CD14-positive monocyte (primary cell): ENCODE results near the gene SIM1. TPM values are rescaled to one million over a fixed set of nuclear protein-coding genes. Genes with fewer than 3 reads are reported as not detected.

Experiments
- DNase-seq, 3 donors: peaks; one replicate each; pipeline ENCODE4 v3.0.0-alpha.2; 2011 to 2022
- H2AFZ ChIP-seq: 2 replicates; pipeline ENCODE4 v1.6.0; 2012; ENCODE audit warnings: mild to moderate bottlenecking, low read depth, low read length, inconsistent platforms; ENCODE audit not compliant: insufficient read depth, poor library complexity, severe bottlenecking
- H3K27ac ChIP-seq, 2 donors: 1 replicate in 1 of 2; 2 replicates in 1 of 2; pipeline ENCODE4 v1.5.1; 2012 to 2013; ENCODE audit warnings: low read length in 2 of 2, control low read depth in 1 of 2, inconsistent platforms in 1 of 2, low read depth in 1 of 2, mild to moderate bottlenecking in 1 of 2
- H3K27me3 ChIP-seq, 2 donors: one replicate each; pipeline versions ENCODE4 v1.6.0 to v1.6.1; 2011 to 2013; ENCODE audit warnings: low read length in 2 of 2; ENCODE audit not compliant: control insufficient read depth in 2 of 2, insufficient read depth in 2 of 2
- H3K36me3 ChIP-seq, 2 donors: replicated peaks in 1 of 2; 1 replicate in 1 of 2; 2 replicates in 1 of 2; pipeline versions ENCODE4 v1.5.1 to v1.6.1; 2012 to 2013; ENCODE audit warnings: low read length in 2 of 2, control low read depth in 1 of 2, inconsistent platforms in 1 of 2, mild to moderate bottlenecking in 1 of 2; ENCODE audit not compliant: insufficient read depth in 2 of 2, control insufficient read depth in 1 of 2
- H3K4me1 ChIP-seq, 2 donors: 1 replicate in 1 of 2; 2 replicates in 1 of 2; pipeline versions ENCODE4 v1.5.1 to v1.6.1; 2012 to 2013; ENCODE audit warnings: low read length in 2 of 2, control low read depth in 1 of 2, inconsistent platforms in 1 of 2, mild to moderate bottlenecking in 1 of 2, moderate library complexity in 1 of 2; ENCODE audit not compliant: insufficient read depth in 2 of 2, control insufficient read depth in 1 of 2
- H3K4me2 ChIP-seq: replicated peaks from 2 replicates; pipeline ENCODE3; 2012; ENCODE audit warnings: low read length, moderate library complexity, mild to moderate bottlenecking; ENCODE audit not compliant: poor library complexity, severe bottlenecking; ENCODE audit errors: extremely low read depth
- H3K4me3 ChIP-seq, 3 experiments: fragments of 200-600 bp in 1 of 3; sonication (generic) in 1 of 3; replicated peaks in 1 of 3; 1 replicate in 2 of 3; 2 replicates in 1 of 3; pipeline ENCODE4 v1.5.1; 2011 to 2013; ENCODE audit warnings: low read length in 3 of 3, mild to moderate bottlenecking in 3 of 3, control low read depth in 2 of 3, low read depth in 2 of 3, inconsistent platforms in 1 of 3, moderate library complexity in 1 of 3
- H3K79me2 ChIP-seq: 2 replicates; pipeline ENCODE4 v1.6.0; 2012; ENCODE audit warnings: mild to moderate bottlenecking, control low read depth, inconsistent platforms, low read length, moderate library complexity; ENCODE audit not compliant: insufficient read depth
- H3K9ac ChIP-seq: 2 replicates; pipeline ENCODE4 v1.6.0; 2017; ENCODE audit warnings: low read length, mild to moderate bottlenecking; ENCODE audit not compliant: insufficient read depth, poor library complexity, severe bottlenecking
- H3K9me3 ChIP-seq, 2 donors: replicated peaks in 1 of 2; 1 replicate in 1 of 2; 2 replicates in 1 of 2; pipeline versions ENCODE4 v1.5.1 to v1.6.1; 2012 to 2013; ENCODE audit warnings: low read length in 2 of 2, control low read depth in 1 of 2; ENCODE audit not compliant: control insufficient read depth in 1 of 2, insufficient read depth in 1 of 2
- H4K20me1 ChIP-seq: 2 replicates; pipeline ENCODE4 v1.6.0; 2012; ENCODE audit warnings: mild to moderate bottlenecking, low read length, control low read depth, moderate library complexity; ENCODE audit not compliant: insufficient read depth
- H3K27ac Mint-ChIP-seq, 7 donors: one replicate each; pipeline ENCODE4 v1.8.0; 2020; ENCODE audit warnings: mild to moderate bottlenecking in 7 of 7, mixed read lengths in 7 of 7, moderate library complexity in 6 of 7, inconsistent platforms in 2 of 7
- H3K27me3 Mint-ChIP-seq, 3 donors: one replicate each; pipeline ENCODE4 v1.8.0; 2021 to 2022; ENCODE audit warnings: low read depth in 3 of 3, mild to moderate bottlenecking in 3 of 3, mixed read lengths in 3 of 3, moderate library complexity in 3 of 3, inconsistent platforms in 1 of 3
- H3K36me3 Mint-ChIP-seq, 2 donors: one replicate each; pipeline ENCODE4 v1.8.0; 2020; ENCODE audit warnings: mixed read lengths in 2 of 2, inconsistent platforms in 1 of 2, mild to moderate bottlenecking in 1 of 2
- H3K4me1 Mint-ChIP-seq: one replicate; pipeline ENCODE4 v1.8.0; 2020; ENCODE audit warnings: mild to moderate bottlenecking, mixed read lengths
- H3K4me3 Mint-ChIP-seq, 2 donors: one replicate each; pipeline ENCODE4 v1.8.0; 2020; ENCODE audit warnings: mild to moderate bottlenecking in 2 of 2, mixed read lengths in 2 of 2, moderate library complexity in 1 of 2
- H3K9me3 Mint-ChIP-seq, 7 donors: one replicate each; pipeline ENCODE4 v1.8.0; 2020 to 2022; ENCODE audit warnings: mixed read lengths in 7 of 7, mild to moderate bottlenecking in 6 of 7, moderate library complexity in 6 of 7, inconsistent platforms in 2 of 7
- CTCF ChIP-seq: fragments of 200-600 bp; IDR thresholded peaks from one replicate; pipeline ENCODE4 v1.8.0; 2022; ENCODE audit warnings: antibody characterized with exemption, mild to moderate bottlenecking
- WGBS: methylation state at CpG from one replicate; pipeline ENCODE4 v1.1.5; 2013; ENCODE audit warnings: missing lambda C conversion rate; ENCODE audit not compliant: insufficient coverage; 5-methylcytosine and 5-hydroxymethylcytosine counted together
- intact Hi-C, 2 donors: fragments of 100-400 bp; cut with micrococcal nuclease; formaldehyde crosslinking; loops; one replicate each; pipeline versions ENCODE4 v1.15.0 to v1.15.1; 2023
- polyA plus RNA-seq, 3 donors: library from polyadenylated mRNA; depleted of rRNA in 1 of 3; unstranded in 2 of 3; stranded (reverse) in 1 of 3; fragments of 300-500 nt in 2 of 3; fragments of >200 nt in 1 of 3; fragmentation: Illumina TruSeq in 2 of 3; gene quantifications; 1 replicate in 2 of 3; 2 replicates in 1 of 3; pipeline ENCODE4 v1.2.3, GENCODE V29; 2012 to 2021

Gene SIM1
- polyA plus RNA-seq, 3 donors: not detected

GRCh38 chr6:100456908-100457235 is 7.8 kb downstream of the SIM1 start:
- H3K4me2 ChIP-seq: no peak overlapping the region
- Mint-ChIP-seq H3K36me3 (peaks cover 0 to 15% of the 10 kb centered on the region in 2 donors), H3K27ac (no peak overlapping the region), H3K4me1 (peaks cover 13% of the 10 kb centered on the region), H3K4me3 (peak overlapping the region in 1 of 2 donors; percentile 77), H3K27me3 (peaks cover 0 to 15% (median 15%) of the 10 kb centered on the region in 3 donors), H3K9me3 (peaks cover 0 to 37% (median 35%) of the 10 kb centered on the region in 7 donors)
- H3K9ac ChIP-seq: no peak overlapping the region
- H3K9me3 ChIP-seq: peaks cover 0 to 78% of the 10 kb centered on the region in 2 donors
- no peaks in the 10 kb centered on the region for H3K79me2 ChIP-seq
- H2AFZ ChIP-seq: no peak overlapping the region
- no peak for TF ChIP-seq CTCF
- DNase-seq: no peak
- no peaks in the 10 kb centered on the region for H3K36me3 ChIP-seq
- intact Hi-C loops: no loop called here
- WGBS: 0% methylated on average over 1 of the region's 8 CpGs
- no peaks in the 10 kb centered on the region for H3K4me1 ChIP-seq
- no peak overlapping the region for H3K27ac ChIP-seq
- H3K27me3 ChIP-seq: peaks cover 94 to 100% of the 10 kb centered on the region in 2 donors
- H4K20me1 ChIP-seq: no peaks in the 10 kb centered on the region
- no peak overlapping the region for H3K4me3 ChIP-seq

GRCh38 chr6:100456141-100456907 is 8.4 kb downstream of the SIM1 start:
- Histone ChIP-seq H3K4me1 (no peaks in the 10 kb centered on the region), H3K4me3 (no peak overlapping the region), H3K27ac (no peak overlapping the region), H3K36me3 (no peaks in the 10 kb centered on the region), H3K79me2 (no peaks in the 10 kb centered on the region), H2AFZ (no peak overlapping the region), H3K27me3 (peaks cover 93 to 100% of the 10 kb centered on the region in 2 donors), H3K9ac (no peak overlapping the region), H3K4me2 (no peak overlapping the region), H4K20me1 (no peaks in the 10 kb centered on the region), H3K9me3 (peaks cover 0 to 83% of the 10 kb centered on the region in 2 donors)
- peaks cover 0 to 10% (median 10%) of the 10 kb centered on the region in 3 donors for H3K27me3 Mint-ChIP-seq
- peaks cover 12% of the 10 kb centered on the region for H3K4me1 Mint-ChIP-seq
- peaks cover 0 to 37% (median 32%) of the 10 kb centered on the region in 7 donors for H3K9me3 Mint-ChIP-seq
- TF ChIP-seq CTCF: no peak
- peak overlapping the region in 1 of 2 donors; percentile 77 for H3K4me3 Mint-ChIP-seq
- H3K36me3 Mint-ChIP-seq: peaks cover 0 to 15% of the 10 kb centered on the region in 2 donors
- no peak for DNase-seq
- intact Hi-C loops: no loop called here
- H3K27ac Mint-ChIP-seq: no peak overlapping the region
- WGBS: 10% methylated on average over 19 of the region's 24 CpGs
